ENCODE results near the gene PICALM. TPM values are rescaled to one million over a fixed set of nuclear protein-coding genes. Genes with fewer than 3 reads are reported as not detected.
A peak's percentile ranks its signal among the peaks of the same experiment; 100 is the strongest.

The PICALM gene
- total and polyA plus RNA-seq, 9 of the 15 experiments (the other 6 are each of a cell fraction or from before 2014, with no cell fraction given): 41.3 to 990 (median 309) TPM

DNA sequence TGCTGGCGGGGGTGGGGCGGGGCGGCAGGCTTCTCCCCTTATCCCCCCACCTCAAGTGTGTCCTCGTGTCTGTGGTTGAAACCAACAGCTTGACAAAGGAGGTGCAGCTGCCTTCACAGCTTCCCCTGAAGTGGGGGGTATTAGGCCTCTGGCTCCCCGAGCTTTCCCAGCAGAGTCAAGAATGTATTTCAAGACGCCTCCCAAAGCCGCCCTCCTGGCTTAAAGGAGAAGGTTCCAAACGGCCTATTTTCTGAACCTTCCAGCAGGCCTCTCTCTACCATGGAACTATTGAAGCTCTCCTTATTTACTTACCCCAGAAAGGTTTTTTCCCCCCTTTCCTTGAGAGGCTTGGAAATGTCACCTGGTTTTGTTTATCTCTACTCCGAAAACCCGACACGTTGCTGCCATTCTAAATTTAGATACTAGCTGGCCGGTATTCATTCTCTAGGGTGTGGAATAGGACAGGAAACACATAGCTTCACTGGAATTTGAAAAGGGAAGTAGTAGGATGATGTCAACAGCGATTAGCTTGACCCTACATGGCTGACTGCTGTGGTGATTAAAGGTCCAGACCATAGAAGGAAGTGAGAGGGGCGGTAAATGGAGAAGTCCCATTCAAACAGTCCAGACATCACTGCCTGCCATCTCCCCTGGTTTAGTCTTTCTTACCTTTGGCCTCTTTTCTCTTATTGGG, 671 bp upstream of the PICALM start (continued):
- TF ChIP-seq ARID4B (CRISPR knock-in tag; IDR thresholded peaks at IDR 0.05) (no peak), CHD4 (IDR thresholded peaks at IDR 0.05; ENCODE audit: insufficient read depth, insufficient replicate concordance, low read depth, low read length, poor library complexity, severe bottlenecking) (peak; percentile 22), BRD9 (IDR thresholded peaks at IDR 0.05; ENCODE audit: low read depth, partially characterized antibody) (peak; percentile 62), PBX2 (CRISPR knock-in tag; IDR thresholded peaks at IDR 0.05; ENCODE audit: low read depth) (no peak), PBX2 (tag; conservative IDR thresholded peaks at IDR 0.05; ENCODE audit: low read depth) (0 out of 2 replicates have a peak, but pooled peaks have one; percentile 39), NUFIP1 (IDR thresholded peaks at IDR 0.05; ENCODE audit: partially characterized antibody) (no peak), EGR1 (conservative IDR thresholded peaks at IDR 0.05) (peak; percentile 55; the same call in 1 of the 2 replicates), DPF2 (IDR thresholded peaks at IDR 0.05) (peak; percentile 73; the same call in 1 of the 2 replicates)
- TF ChIP-seq, protein P1, sequence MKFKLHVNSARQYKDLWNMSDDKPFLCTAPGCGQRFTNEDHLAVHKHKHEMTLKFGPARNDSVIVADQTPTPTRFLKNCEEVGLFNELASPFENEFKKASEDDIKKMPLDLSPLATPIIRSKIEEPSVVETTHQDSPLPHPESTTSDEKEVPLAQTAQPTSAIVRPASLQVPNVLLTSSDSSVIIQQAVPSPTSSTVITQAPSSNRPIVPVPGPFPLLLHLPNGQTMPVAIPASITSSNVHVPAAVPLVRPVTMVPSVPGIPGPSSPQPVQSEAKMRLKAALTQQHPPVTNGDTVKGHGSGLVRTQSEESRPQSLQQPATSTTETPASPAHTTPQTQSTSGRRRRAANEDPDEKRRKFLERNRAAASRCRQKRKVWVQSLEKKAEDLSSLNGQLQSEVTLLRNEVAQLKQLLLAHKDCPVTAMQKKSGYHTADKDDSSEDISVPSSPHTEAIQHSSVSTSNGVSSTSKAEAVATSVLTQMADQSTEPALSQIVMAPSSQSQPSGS (CRISPR knock-in tag; IDR thresholded peaks at IDR 0.05): no peak

Measured in K562 (cell line).